Measurements from ENCODE around the gene GPR84. TPM values are rescaled to one million over a fixed set of nuclear protein-coding genes. Genes with fewer than 3 reads are reported as not detected.

The GPR84 gene
- polyA plus RNA-seq, 1 donor (not counting 4 experiments of a cell fraction or from before 2014, with no cell fraction given) = 0.12 TPM

DNA sequence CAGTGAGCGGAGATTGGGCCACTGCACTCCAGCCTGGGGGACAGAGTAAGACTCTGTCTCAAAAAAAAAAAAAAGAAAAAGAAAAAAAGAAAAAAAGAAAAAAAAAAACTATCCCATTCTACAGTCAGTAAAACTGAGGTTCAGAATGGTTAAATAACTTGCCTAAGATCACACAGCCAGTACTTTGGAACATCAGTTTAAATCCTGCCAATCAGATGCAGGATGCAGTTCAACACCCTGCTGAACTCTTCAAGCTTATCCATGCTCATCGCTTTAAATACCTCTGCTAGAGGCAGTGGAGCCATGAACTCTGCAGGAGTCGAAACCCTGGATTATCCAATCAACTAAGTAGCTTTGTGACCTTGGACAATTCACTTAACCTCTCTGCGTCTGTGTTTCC lies 16.9 kb upstream of the GPR84 start:
- Histone ChIP-seq H3K9me3 (ENCODE audit: control insufficient read depth, low read depth, low read length) (no peaks in the 10 kb centered on the region), H3K4me1 (ENCODE audit: control insufficient read depth, extremely low read depth, insufficient read depth, low read length) (peaks cover 28% of the 10 kb centered on the region), H3K9ac (ENCODE audit: control insufficient read depth, extremely low read depth, insufficient read depth, low read length) (no peak overlapping the region), H2AFZ (ENCODE audit: control insufficient read depth, low read length) (no peak overlapping the region), H3K27me3 (ENCODE audit: control insufficient read depth, extremely low read depth, insufficient read depth, low read length) (no peaks in the 10 kb centered on the region), H4K20me1 (ENCODE audit: control insufficient read depth, extremely low read depth, insufficient read depth, low read length) (peaks cover 22% of the 10 kb centered on the region), H3K79me2 (ENCODE audit: control insufficient read depth, insufficient read depth, low read length) (peaks cover 71% of the 10 kb centered on the region), H3K4me3 (ENCODE audit: control insufficient read depth in 2 of 3, extremely low read depth in 1 of 3, insufficient read depth in 2 of 3, low read depth in 1 of 3, low read length in 3 of 3) (no peak overlapping the region), H3K27ac (ENCODE audit: control insufficient read depth, insufficient read depth, low read length) (no peak overlapping the region), H3K9me1 (ENCODE audit: control insufficient read depth, extremely low read depth, insufficient read depth, low read length) (no peaks in the 10 kb centered on the region), H3K36me3 (ENCODE audit: control insufficient read depth in 2 of 2, extremely low read depth in 1 of 2, insufficient read depth in 2 of 2, low read length in 2 of 2) (peaks cover 47 to 50% of the 10 kb centered on the region in 2 experiments), H3K4me2 (ENCODE audit: control insufficient read depth, extremely low read depth, insufficient read depth, low read depth, low read length) (no peak overlapping the region)
- dilution Hi-C loops (cut with MboI; ENCODE audit: extremely low pct_ligation_motif_present, low sequenced_read_pairs) = no loop called here
- DNase-seq (ENCODE audit: low read depth, low spot score) (no peak), FAIRE-seq (no peak)
- TF ChIP-seq, protein P1, sequence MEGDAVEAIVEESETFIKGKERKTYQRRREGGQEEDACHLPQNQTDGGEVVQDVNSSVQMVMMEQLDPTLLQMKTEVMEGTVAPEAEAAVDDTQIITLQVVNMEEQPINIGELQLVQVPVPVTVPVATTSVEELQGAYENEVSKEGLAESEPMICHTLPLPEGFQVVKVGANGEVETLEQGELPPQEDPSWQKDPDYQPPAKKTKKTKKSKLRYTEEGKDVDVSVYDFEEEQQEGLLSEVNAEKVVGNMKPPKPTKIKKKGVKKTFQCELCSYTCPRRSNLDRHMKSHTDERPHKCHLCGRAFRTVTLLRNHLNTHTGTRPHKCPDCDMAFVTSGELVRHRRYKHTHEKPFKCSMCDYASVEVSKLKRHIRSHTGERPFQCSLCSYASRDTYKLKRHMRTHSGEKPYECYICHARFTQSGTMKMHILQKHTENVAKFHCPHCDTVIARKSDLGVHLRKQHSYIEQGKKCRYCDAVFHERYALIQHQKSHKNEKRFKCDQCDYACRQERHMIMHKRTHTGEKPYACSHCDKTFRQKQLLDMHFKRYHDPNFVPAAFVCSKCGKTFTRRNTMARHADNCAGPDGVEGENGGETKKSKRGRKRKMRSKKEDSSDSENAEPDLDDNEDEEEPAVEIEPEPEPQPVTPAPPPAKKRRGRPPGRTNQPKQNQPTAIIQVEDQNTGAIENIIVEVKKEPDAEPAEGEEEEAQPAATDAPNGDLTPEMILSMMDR (optimal IDR thresholded peaks at IDR 0.05 in 1 of 3, IDR thresholded peaks at IDR 0.05 in 1 of 3, conservative IDR thresholded peaks at IDR 0.05 in 1 of 3; ENCODE audit: extremely low read depth in 1 of 3, insufficient read depth in 2 of 3, low read length in 3 of 3) = no peak
- no peak for TF ChIP-seq EZH2 (IDR thresholded peaks at IDR 0.05; ENCODE audit: low read length)

- peak overlapping the region; percentile 2 for H3K27ac ChIP-seq (ENCODE audit: control insufficient read depth, insufficient read depth, low read length)
- H4K20me1 ChIP-seq (ENCODE audit: control insufficient read depth, extremely low read depth, insufficient read depth, low read length) = peaks cover 22% of the 10 kb centered on the region
- H3K4me1 ChIP-seq (ENCODE audit: control insufficient read depth, extremely low read depth, insufficient read depth, low read length) = peaks cover 35% of the 10 kb centered on the region
- FAIRE-seq (no peak), DNase-seq (ENCODE audit: low read depth, low spot score) (no peak)
- H3K9me3 ChIP-seq (ENCODE audit: control insufficient read depth, low read depth, low read length) = no peaks in the 10 kb centered on the region
- H3K4me2 ChIP-seq (ENCODE audit: control insufficient read depth, extremely low read depth, insufficient read depth, low read depth, low read length) = peak overlapping the region; percentile 58
- H3K4me3 ChIP-seq (ENCODE audit: control insufficient read depth in 2 of 3, extremely low read depth in 1 of 3, insufficient read depth in 2 of 3, low read depth in 1 of 3, low read length in 3 of 3) = no peak overlapping the region
- peaks cover 61% of the 10 kb centered on the region for H3K79me2 ChIP-seq (ENCODE audit: control insufficient read depth, insufficient read depth, low read length)
- H3K36me3 ChIP-seq (ENCODE audit: control insufficient read depth in 2 of 2, extremely low read depth in 1 of 2, insufficient read depth in 2 of 2, low read length in 2 of 2) = peaks cover 56 to 57% of the 10 kb centered on the region in 2 experiments
- no peak overlapping the region for H3K9ac ChIP-seq (ENCODE audit: control insufficient read depth, extremely low read depth, insufficient read depth, low read length)
- dilution Hi-C loops (cut with MboI; ENCODE audit: extremely low pct_ligation_motif_present, low sequenced_read_pairs) = no loop called here
- no peaks in the 10 kb centered on the region for H3K27me3 ChIP-seq (ENCODE audit: control insufficient read depth, extremely low read depth, insufficient read depth, low read length)
- peaks cover 2% of the 10 kb centered on the region for H3K9me1 ChIP-seq (ENCODE audit: control insufficient read depth, extremely low read depth, insufficient read depth, low read length)
- TF ChIP-seq EZH2 (IDR thresholded peaks at IDR 0.05; ENCODE audit: low read length) = no peak
- TF ChIP-seq, protein P1 (optimal IDR thresholded peaks at IDR 0.05 in 1 of 3, IDR thresholded peaks at IDR 0.05 in 1 of 3, conservative IDR thresholded peaks at IDR 0.05 in 1 of 3; ENCODE audit: extremely low read depth in 1 of 3, insufficient read depth in 2 of 3, low read length in 3 of 3) = peak; percentile 98 to 100 (median 100)
- no peak overlapping the region for H2AFZ ChIP-seq (ENCODE audit: control insufficient read depth, low read length)
Measured at GRCh38 chr12:54379398-54380201, 15.3 kb upstream of the GPR84 start.

All from keratinocyte (primary cell).